ENCODE data around the gene CCDC88A. TPM values are rescaled to one million over a fixed set of nuclear protein-coding genes. Genes with fewer than 3 reads are reported as not detected.
A peak's percentile ranks its signal among the peaks of the same experiment; 100 is the strongest.

Gene CCDC88A
- total RNA-seq, 1 experiment from 2014 or later = 27.2 TPM

DNA sequence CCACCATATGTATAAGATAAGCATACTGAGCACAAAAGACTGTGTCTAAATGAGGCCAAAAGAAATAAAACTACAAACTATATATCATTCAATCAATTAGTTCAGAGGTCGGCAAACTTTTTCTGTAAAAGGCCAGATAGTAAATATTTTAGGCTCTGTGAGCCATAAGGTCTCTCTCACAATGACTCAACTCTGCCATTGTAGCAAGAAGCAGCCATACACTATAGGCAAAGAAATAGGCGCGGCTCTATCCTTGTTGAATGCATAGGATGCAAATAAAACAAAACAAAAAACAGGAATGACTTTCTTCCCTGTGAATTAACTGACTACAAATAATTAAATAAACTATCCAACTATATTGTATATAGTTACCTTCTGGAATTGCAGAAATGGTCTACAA, 8.6 kb upstream of the CCDC88A start:
- ChIA-PET RAD21 (ENCODE audit: low non-redundant PET in 1 of 2, low total read pairs in 2 of 2, uncharacterized antibody in 2 of 2, unreplicated experiment in 2 of 2) (no interaction called here), POLR2A (no interaction called here), CTCF (no interaction called here)
- H3K27me3 ChIP-seq (ENCODE audit: insufficient read depth, low read length) = no peaks in the 10 kb centered on the region
- BruUV-seq (replicated peaks) = no TSS peak
- H3K79me2 ChIP-seq (ENCODE audit: insufficient read depth, low read length) = no peaks in the 10 kb centered on the region
- no peaks in the 10 kb centered on the region for H3K9me2 ChIP-seq (ENCODE audit: insufficient read depth)
- H3K9ac ChIP-seq (ENCODE audit: low read length) = no peak overlapping the region
- H3K9me3 ChIP-seq (ENCODE audit: control insufficient read depth in 1 of 2, insufficient read depth in 1 of 2, low read depth in 1 of 2, low read length in 2 of 2) = no peaks in the 10 kb centered on the region
- intact Hi-C loops (cut with micrococcal nuclease) = no loop called here
- H3K36me3 ChIP-seq (ENCODE audit: control insufficient read depth in 1 of 2, insufficient read depth in 2 of 2, low read length in 2 of 2) = no peaks in the 10 kb centered on the region
- H2AFZ ChIP-seq (ENCODE audit: low read depth, low read length, poor library complexity, severe bottlenecking) = no peak overlapping the region
- peaks cover 0 to 10% of the 10 kb centered on the region in 2 experiments; a peak in 3 of 4 replicates for H3K4me1 ChIP-seq (ENCODE audit: control insufficient read depth in 1 of 2, insufficient read depth in 2 of 2, low read length in 2 of 2)
- no peak overlapping the region for H3K4me2 ChIP-seq (ENCODE audit: low read length)
- no peak for TF ChIP-seq CEBPB (IDR thresholded peaks at IDR 0.05; ENCODE audit: low read depth)
- no peak for DNase-seq (ENCODE audit: low read depth, low spot score)
- no peaks in the 10 kb centered on the region for H4K20me1 ChIP-seq (ENCODE audit: insufficient read depth)
- H3K4me3 ChIP-seq (replicated peaks in 1 of 2; ENCODE audit: low read depth in 1 of 2, low read length in 2 of 2) = no peak overlapping the region
- ATAC-seq = no peak
- H3K27ac ChIP-seq (ENCODE audit: low read depth, low read length) = no peak overlapping the region

DNA sequence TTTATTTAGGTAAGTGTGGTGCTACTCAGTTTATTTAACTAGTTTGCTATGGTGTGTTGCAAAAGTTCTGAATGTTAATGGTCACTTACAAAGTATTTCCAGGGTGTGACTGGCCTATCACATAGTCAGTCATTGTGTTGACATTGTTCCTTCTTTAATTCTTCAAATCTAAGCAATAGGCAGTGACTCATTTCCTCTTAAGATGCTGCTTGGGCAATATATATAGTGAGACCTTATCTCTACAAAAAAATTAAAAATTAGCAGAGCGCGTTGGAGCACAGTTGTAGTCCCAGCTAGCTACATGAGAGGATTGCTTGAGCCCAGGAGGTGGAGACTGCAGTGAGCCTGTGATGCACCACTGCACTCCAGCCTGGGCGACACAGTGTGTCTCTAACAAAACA, 5.8 kb upstream of the CCDC88A start:
- Histone ChIP-seq H2AFZ (ENCODE audit: low read depth, low read length, poor library complexity, severe bottlenecking) (peak overlapping the region; percentile 20), H3K9ac (ENCODE audit: low read length) (no peak overlapping the region), H3K4me1 (ENCODE audit: control insufficient read depth in 1 of 2, insufficient read depth in 2 of 2, low read length in 2 of 2) (peaks cover 0 to 12% of the 10 kb centered on the region in 2 experiments; a peak in 3 of 4 replicates), H3K4me3 (replicated peaks in 1 of 2; ENCODE audit: low read depth in 1 of 2, low read length in 2 of 2) (no peak overlapping the region), H3K27ac (ENCODE audit: low read depth, low read length) (no peak overlapping the region), H3K9me2 (ENCODE audit: insufficient read depth) (no peaks in the 10 kb centered on the region), H3K4me2 (ENCODE audit: low read length) (peak overlapping the region; percentile 6), H3K27me3 (ENCODE audit: insufficient read depth, low read length) (no peaks in the 10 kb centered on the region), H3K36me3 (ENCODE audit: control insufficient read depth in 1 of 2, insufficient read depth in 2 of 2, low read length in 2 of 2) (no peaks in the 10 kb centered on the region), H3K9me3 (ENCODE audit: control insufficient read depth in 1 of 2, insufficient read depth in 1 of 2, low read depth in 1 of 2, low read length in 2 of 2) (no peaks in the 10 kb centered on the region), H4K20me1 (ENCODE audit: insufficient read depth) (no peaks in the 10 kb centered on the region), H3K79me2 (ENCODE audit: insufficient read depth, low read length) (no peaks in the 10 kb centered on the region)
- intact Hi-C loops (cut with micrococcal nuclease) = no loop called here
- CTCF ChIA-PET = no interaction called here
- ATAC-seq = peak; percentile 40; the same call in 1 of the 2 replicates
- DNase-seq (ENCODE audit: low read depth, low spot score) = no peak
- POLR2A ChIA-PET = no interaction called here
- RAD21 ChIA-PET (ENCODE audit: low non-redundant PET in 1 of 2, low total read pairs in 2 of 2, uncharacterized antibody in 2 of 2, unreplicated experiment in 2 of 2) = no interaction called here
- BruUV-seq (replicated peaks) = no TSS peak
- no peak for TF ChIP-seq ZBTB33 (IDR thresholded peaks at IDR 0.05; ENCODE audit: extremely low read depth, insufficient replicate concordance, low read length)
- TF ChIP-seq JUND (IDR thresholded peaks at IDR 0.05) = peak; percentile 21; the same call in 1 of the 2 replicates
- TF ChIP-seq EGR1 (IDR thresholded peaks at IDR 0.05; ENCODE audit: low read depth) = no peak
- no peak for TF ChIP-seq ELF1 (IDR thresholded peaks at IDR 0.05; ENCODE audit: borderline replicate concordance, low read depth)
- TF ChIP-seq MAX (IDR thresholded peaks at IDR 0.05) = no peak
- no peak for TF ChIP-seq SRF (IDR thresholded peaks at IDR 0.05; ENCODE audit: low read depth)
- TF ChIP-seq SP1 (IDR thresholded peaks at IDR 0.05; ENCODE audit: low read depth) = 0 out of 2 replicates have a peak, but pooled peaks have one; percentile 10
- TF ChIP-seq TCF7L2 (IDR thresholded peaks at IDR 0.05; ENCODE audit: borderline replicate concordance, extremely low read depth, insufficient read depth, insufficient read length) = no peak
- no peak for TF ChIP-seq SIN3A (IDR thresholded peaks at IDR 0.05; ENCODE audit: low read depth)
- TF ChIP-seq ZFX (IDR thresholded peaks at IDR 0.05) = no peak
- TF ChIP-seq REST (IDR thresholded peaks at IDR 0.05; ENCODE audit: low read depth) = no peak
- TF ChIP-seq EZH2phosphoT487 (IDR thresholded peaks at IDR 0.05; ENCODE audit: borderline replicate concordance) = no peak
- no peak for TF ChIP-seq POLR2AphosphoS5 (IDR thresholded peaks at IDR 0.05; ENCODE audit: low read depth, low read length)
- peak; percentile 38; the same call in 1 of the 2 replicates for TF ChIP-seq CEBPB (IDR thresholded peaks at IDR 0.05; ENCODE audit: low read depth)
- TF ChIP-seq POLR2A (IDR thresholded peaks at IDR 0.05; ENCODE audit: borderline replicate concordance, extremely low read depth, insufficient read depth, insufficient read length) = no peak
- 0 out of 2 replicates have a peak, but pooled peaks have one; percentile 17 for TF ChIP-seq FOSL1 (IDR thresholded peaks at IDR 0.05; ENCODE audit: low read depth)
- no peak for TF ChIP-seq ZNF274 (IDR thresholded peaks at IDR 0.05; ENCODE audit: low read depth, low read length)

Measured in HCT116 (cell line).